SK-N-SH (cell line): ENCODE data around the gene SHISA8. TPM values are rescaled to one million over a fixed set of nuclear protein-coding genes. Genes with fewer than 3 reads are reported as not detected.

Source experiments
- CTCF ChIA-PET: fragments of 300-600, 350-600 bp; formaldehyde crosslinking; extraction: SDS; loops from one replicate; lab custom pipeline; 2021; lab: Yijun Ruan, JAX
- POLR2A ChIA-PET: fragments of 350-600 bp; sonication (Branson Sonifier 250); formaldehyde crosslinking; extraction: SDS; loops from one replicate; lab custom pipeline; 2020; ENCODE audit warnings: antibody characterized with exemption, inconsistent platforms; lab: Yijun Ruan, JAX
- DNase-seq: peaks from one replicate; pipeline ENCODE4 v3.0.0; 2012
- H2AFZ ChIP-seq: fragments of 200-600 bp; sonication (generic); 2 replicates; pipeline ENCODE4 v1.8.1; 2016; ENCODE audit warnings: antibody characterized with exemption, mild to moderate bottlenecking, low read depth
- H3F3A ChIP-seq: fragments of 200-600 bp; sonication (generic); replicated peaks from 2 replicates; pipeline ENCODE3; 2016; ENCODE audit warnings: antibody characterized with exemption, mild to moderate bottlenecking; ENCODE audit not compliant: insufficient read depth
- H3K27ac ChIP-seq, 2 experiments: fragments of 200-500 bp in 1 of 2; fragments of 200-600 bp in 1 of 2; sonication (Bioruptor generic) in 1 of 2; sonication (generic), shearing (Covaris generic) in 1 of 2; 2 replicates each; pipeline versions ENCODE4 v1.5.1 to v1.6.1; 2014 to 2016; ENCODE audit warnings: low read depth in 2 of 2, inconsistent platforms in 1 of 2, low read length in 1 of 2, mild to moderate bottlenecking in 1 of 2, mixed read lengths in 1 of 2
- H3K27me3 ChIP-seq: fragments of 200-600 bp; sonication (generic), shearing (Covaris generic); 2 replicates; pipeline ENCODE4 v1.6.1; 2016; ENCODE audit warnings: mixed run types; ENCODE audit not compliant: insufficient read depth
- H3K36me3 ChIP-seq, 2 experiments: fragments of 200-500 bp in 1 of 2; fragments of 200-600 bp in 1 of 2; sonication (Bioruptor generic) in 1 of 2; sonication (generic) in 1 of 2; replicated peaks in 1 of 2; 2 replicates each; pipeline versions ENCODE3 to v1.5.1; 2014 to 2016; ENCODE audit warnings: low read length in 1 of 2, mild to moderate bottlenecking in 1 of 2; ENCODE audit not compliant: insufficient read depth in 2 of 2, control insufficient read depth in 1 of 2
- H3K4me1 ChIP-seq, 2 experiments: fragments of 200-500 bp in 1 of 2; fragments of 200-600 bp in 1 of 2; sonication (Bioruptor generic) in 1 of 2; sonication (generic), shearing (Covaris generic) in 1 of 2; 2 replicates each; pipeline versions ENCODE4 v1.5.1 to v1.6.1; 2014 to 2016; ENCODE audit warnings: low read depth in 1 of 2, low read length in 1 of 2, mixed run types in 1 of 2; ENCODE audit not compliant: insufficient read depth in 2 of 2, control insufficient read depth in 1 of 2
- H3K4me2 ChIP-seq: fragments of 200-600 bp; sonication (generic), shearing (Covaris generic); 2 replicates; pipeline ENCODE4 v1.6.1; 2017; ENCODE audit warnings: mixed run types
- H3K4me3 ChIP-seq, 2 experiments: fragments of 200-500 bp in 1 of 2; fragments of 200-600 bp in 1 of 2; sonication (Bioruptor generic) in 1 of 2; sonication (generic), shearing (Covaris generic) in 1 of 2; 2 replicates each; pipeline versions ENCODE4 v1.5.1 to v1.8.1; 2014 to 2016; ENCODE audit warnings: low read depth in 2 of 2, inconsistent platforms in 1 of 2, low read length in 1 of 2, mild to moderate bottlenecking in 1 of 2, mixed read lengths in 1 of 2, moderate library complexity in 1 of 2
- H3K79me2 ChIP-seq: fragments of 200-600 bp; sonication (generic); 2 replicates; pipeline ENCODE4 v1.8.1; 2017; ENCODE audit warnings: mild to moderate bottlenecking; ENCODE audit not compliant: insufficient read depth
- H3K9ac ChIP-seq: fragments of 200-600 bp; sonication (generic); 2 replicates; pipeline ENCODE4 v1.6.1; 2017; ENCODE audit warnings: mixed run types
- H3K9me2 ChIP-seq: fragments of 200-600 bp; sonication (generic); 2 replicates; pipeline ENCODE4 v1.6.1; 2017; ENCODE audit warnings: mixed run types
- H3K9me3 ChIP-seq: fragments of 200-600 bp; sonication (generic); 2 replicates; pipeline ENCODE4 v1.6.1; 2017; ENCODE audit warnings: mixed run types, mild to moderate bottlenecking, moderate library complexity
- H4K20me1 ChIP-seq: fragments of 200-600 bp; sonication (generic); 2 replicates; pipeline ENCODE4 v1.6.1; 2017; ENCODE audit warnings: mild to moderate bottlenecking, mixed run types; ENCODE audit not compliant: insufficient read depth
- CHD2 ChIP-seq: fragments of 150-350 bp; IDR thresholded peaks from 2 replicates; pipeline ENCODE4 v1.6.1; 2018; ENCODE audit warnings: low read length; ENCODE audit not compliant: partially characterized antibody
- EZH2phosphoT487 ChIP-seq: fragments of 200-600 bp; sonication (generic); IDR thresholded peaks from 2 replicates; pipeline ENCODE4 v1.6.1; 2017; ENCODE audit warnings: low read depth, mixed run types, mild to moderate bottlenecking, antibody characterized with exemption, moderate library complexity, borderline replicate concordance
- FOXJ3 ChIP-seq: sonication (generic); formaldehyde crosslinking; IDR thresholded peaks from 2 replicates; pipeline ENCODE4 v1.5.1; 2020; ENCODE audit warnings: mild to moderate bottlenecking, missing genetic modification reagents
- FOXM1 ChIP-seq: IDR thresholded peaks from 2 replicates; pipeline ENCODE4 v1.4.0; 2012; ENCODE audit warnings: low read depth, mild to moderate bottlenecking
- IRF3 ChIP-seq: fragments of 150-350 bp; IDR thresholded peaks from 2 replicates; pipeline ENCODE4 v1.6.1; 2016; ENCODE audit warnings: mild to moderate bottlenecking, low read depth, low read length
- JUND ChIP-seq: IDR thresholded peaks from 2 replicates; pipeline ENCODE4 v1.4.0; 2012
- MAX ChIP-seq: IDR thresholded peaks from 2 replicates; pipeline ENCODE4 v1.4.0; 2012; ENCODE audit warnings: low read depth
- MEF2A ChIP-seq: IDR thresholded peaks from 2 replicates; pipeline ENCODE4 v1.4.0; 2012; ENCODE audit warnings: low read depth, borderline replicate concordance
- MXI1 ChIP-seq: IDR thresholded peaks from 2 replicates; pipeline ENCODE4 v1.6.1; 2012; ENCODE audit warnings: mild to moderate bottlenecking, low read depth, low read length, improper control_type of control experiment
- NFIC ChIP-seq: IDR thresholded peaks from 2 replicates; pipeline ENCODE4 v1.4.0; 2012; ENCODE audit warnings: borderline replicate concordance
- RCOR1 ChIP-seq: fragments of 150-350 bp; IDR thresholded peaks from 2 replicates; pipeline ENCODE4 v1.6.1; 2017; ENCODE audit warnings: antibody characterized with exemption, low read length
- RFX5 ChIP-seq: IDR thresholded peaks from 2 replicates; pipeline ENCODE4 v1.6.1; 2012; ENCODE audit warnings: mild to moderate bottlenecking, improper control_type of control experiment, low read length
- SIN3A ChIP-seq: IDR thresholded peaks from 2 replicates; pipeline ENCODE4 v1.6.1; 2012; ENCODE audit warnings: low read depth, mild to moderate bottlenecking, low read length, moderate library complexity, borderline replicate concordance
- USF1 ChIP-seq: IDR thresholded peaks from 2 replicates; pipeline ENCODE4 v1.4.0; 2012; ENCODE audit warnings: low read depth, borderline replicate concordance
- WGBS: methylation state at CpG from one replicate; pipeline ENCODE4 v1.1.6; 2017; ENCODE audit warnings: low lambda C conversion rate; 5-methylcytosine and 5-hydroxymethylcytosine counted together
- polyA plus RNA-seq, 3 experiments: library from polyadenylated mRNA; depleted of rRNA; stranded (reverse); fragments of >200 nt; gene quantifications; 2 replicates each; pipeline ENCODE4 v1.2.3, GENCODE V29; 2012
- TF ChIP-seq, protein P1 (sequence below): fragments of 200-600 bp; sonication (generic); IDR thresholded peaks from 2 replicates; pipeline ENCODE4 v1.6.1; 2017; ENCODE audit warnings: antibody characterized with exemption, mild to moderate bottlenecking, moderate library complexity
- TF ChIP-seq, protein P2 (sequence below): IDR thresholded peaks from 2 replicates; pipeline ENCODE4 v1.6.1; 2012; ENCODE audit warnings: mild to moderate bottlenecking, low read depth, low read length, moderate library complexity

SHISA8 gene
- polyA plus RNA-seq, 1 of the 3 experiments (the other 2 are of a cell fraction), result not detected

DNA sequence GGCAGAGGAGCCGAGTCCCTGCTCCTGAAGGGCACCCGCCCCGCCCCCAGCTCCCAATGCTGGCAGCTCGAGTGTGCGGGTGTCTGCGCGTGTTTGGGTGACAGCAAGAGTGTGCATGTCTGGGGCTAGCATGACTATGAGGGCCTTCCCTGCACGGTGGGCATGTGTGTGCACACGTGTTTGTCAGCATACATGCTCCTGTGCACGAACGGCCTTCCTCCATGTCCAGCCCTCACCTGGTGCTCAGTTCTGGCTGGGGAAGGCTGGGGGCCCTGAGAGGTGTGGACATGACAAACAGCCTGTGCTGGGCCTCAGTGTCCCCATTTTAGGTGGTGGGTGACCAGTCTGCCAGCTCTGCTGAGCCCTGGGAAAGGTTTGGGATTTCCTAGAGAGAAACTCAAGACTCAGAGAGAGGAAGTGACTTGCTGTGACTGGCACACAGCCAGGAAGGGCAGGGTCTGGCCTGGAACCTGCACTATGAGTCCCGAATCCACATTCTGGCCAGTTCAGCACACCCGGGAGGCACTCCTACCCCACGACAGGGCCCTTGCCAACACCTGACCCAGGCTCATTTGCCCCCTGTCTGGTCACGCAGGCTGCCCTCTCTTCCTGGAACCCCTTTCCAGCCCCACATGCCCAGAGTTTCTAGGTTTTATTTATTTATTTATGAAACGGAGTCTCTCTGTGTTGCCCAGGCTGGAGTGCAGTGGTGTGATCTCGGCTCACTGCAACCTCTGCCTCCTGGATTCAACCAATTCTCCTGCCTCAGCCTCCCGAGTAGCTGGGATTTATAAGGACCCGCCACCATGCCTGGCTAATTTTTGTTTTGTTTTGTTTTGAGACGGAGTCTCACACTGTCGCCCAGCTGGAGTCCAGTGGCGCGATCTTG lies 3.3 kb upstream of the SHISA8 start:
- no peaks in the 10 kb centered on the region for H3F3A ChIP-seq
- POLR2A ChIA-PET, result no interaction called here
- H3K27me3 ChIP-seq, result peaks cover 3% of the 10 kb centered on the region; the same call in 1 of the 2 replicates
- H2AFZ ChIP-seq, result no peak overlapping the region
- H3K27ac ChIP-seq, result no peak overlapping the region
- H4K20me1 ChIP-seq, result no peaks in the 10 kb centered on the region
- H3K9ac ChIP-seq, result no peak overlapping the region
- no peak overlapping the region for H3K4me2 ChIP-seq
- no peaks in the 10 kb centered on the region for H3K36me3 ChIP-seq
- no peak for TF ChIP-seq MEF2A
- TF ChIP-seq EZH2phosphoT487, result no peak
- peak; percentile 36; the same call in 1 of the 2 replicates for TF ChIP-seq NFIC
- TF ChIP-seq, all 33 proteins: peak for 1
- H3K9me2 ChIP-seq, result no peaks in the 10 kb centered on the region
- no peaks in the 10 kb centered on the region for H3K9me3 ChIP-seq
- H3K79me2 ChIP-seq, result no peaks in the 10 kb centered on the region
- no peak for DNase-seq
- CTCF ChIA-PET, result no interaction called here
- peaks cover 0 to 3% of the 10 kb centered on the region in 2 experiments; a peak in 2 of 4 replicates for H3K4me1 ChIP-seq
- no peak overlapping the region for H3K4me3 ChIP-seq
- 88% methylated on average over 9 of the region's 23 CpGs for WGBS

DNA sequence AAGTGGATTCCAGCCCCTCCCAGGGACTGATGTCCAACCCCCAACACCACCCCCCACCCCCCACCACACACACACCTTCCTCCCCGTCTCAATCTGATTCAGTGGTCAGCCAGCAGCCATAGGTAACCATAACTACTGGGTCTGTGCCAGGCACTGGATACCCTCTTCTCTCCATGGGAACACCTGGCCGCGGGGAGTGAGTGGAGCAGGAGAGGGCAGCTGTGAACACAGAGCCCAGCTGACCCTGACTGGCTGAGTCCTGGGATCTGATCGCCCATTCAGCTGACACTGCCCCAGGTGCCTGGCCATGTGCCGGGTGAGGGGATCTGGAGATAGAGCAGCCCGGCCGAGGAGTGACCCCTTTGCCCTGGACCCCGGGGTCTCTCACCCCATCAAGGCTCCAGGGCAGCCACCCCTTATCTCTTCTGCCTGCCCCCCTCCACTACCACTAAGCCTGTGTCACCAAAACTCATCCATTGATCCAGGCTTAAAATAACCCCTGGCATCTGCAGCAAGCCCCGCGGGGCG lies 2.6 kb upstream of the SHISA8 start:
- no peaks in the 10 kb centered on the region for H3K79me2 ChIP-seq
- TF ChIP-seq, protein P1, sequence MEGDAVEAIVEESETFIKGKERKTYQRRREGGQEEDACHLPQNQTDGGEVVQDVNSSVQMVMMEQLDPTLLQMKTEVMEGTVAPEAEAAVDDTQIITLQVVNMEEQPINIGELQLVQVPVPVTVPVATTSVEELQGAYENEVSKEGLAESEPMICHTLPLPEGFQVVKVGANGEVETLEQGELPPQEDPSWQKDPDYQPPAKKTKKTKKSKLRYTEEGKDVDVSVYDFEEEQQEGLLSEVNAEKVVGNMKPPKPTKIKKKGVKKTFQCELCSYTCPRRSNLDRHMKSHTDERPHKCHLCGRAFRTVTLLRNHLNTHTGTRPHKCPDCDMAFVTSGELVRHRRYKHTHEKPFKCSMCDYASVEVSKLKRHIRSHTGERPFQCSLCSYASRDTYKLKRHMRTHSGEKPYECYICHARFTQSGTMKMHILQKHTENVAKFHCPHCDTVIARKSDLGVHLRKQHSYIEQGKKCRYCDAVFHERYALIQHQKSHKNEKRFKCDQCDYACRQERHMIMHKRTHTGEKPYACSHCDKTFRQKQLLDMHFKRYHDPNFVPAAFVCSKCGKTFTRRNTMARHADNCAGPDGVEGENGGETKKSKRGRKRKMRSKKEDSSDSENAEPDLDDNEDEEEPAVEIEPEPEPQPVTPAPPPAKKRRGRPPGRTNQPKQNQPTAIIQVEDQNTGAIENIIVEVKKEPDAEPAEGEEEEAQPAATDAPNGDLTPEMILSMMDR, result no peak
- TF ChIP-seq SIN3A (no peak), IRF3 (no peak), MAX (no peak), MXI1 (no peak), FOXM1 (no peak), FOXJ3 (CRISPR knock-in tag) (no peak), JUND (no peak), CHD2 (no peak), USF1 (no peak), NFIC (no peak), RCOR1 (no peak), RFX5 (no peak)
- TF ChIP-seq, protein P2, sequence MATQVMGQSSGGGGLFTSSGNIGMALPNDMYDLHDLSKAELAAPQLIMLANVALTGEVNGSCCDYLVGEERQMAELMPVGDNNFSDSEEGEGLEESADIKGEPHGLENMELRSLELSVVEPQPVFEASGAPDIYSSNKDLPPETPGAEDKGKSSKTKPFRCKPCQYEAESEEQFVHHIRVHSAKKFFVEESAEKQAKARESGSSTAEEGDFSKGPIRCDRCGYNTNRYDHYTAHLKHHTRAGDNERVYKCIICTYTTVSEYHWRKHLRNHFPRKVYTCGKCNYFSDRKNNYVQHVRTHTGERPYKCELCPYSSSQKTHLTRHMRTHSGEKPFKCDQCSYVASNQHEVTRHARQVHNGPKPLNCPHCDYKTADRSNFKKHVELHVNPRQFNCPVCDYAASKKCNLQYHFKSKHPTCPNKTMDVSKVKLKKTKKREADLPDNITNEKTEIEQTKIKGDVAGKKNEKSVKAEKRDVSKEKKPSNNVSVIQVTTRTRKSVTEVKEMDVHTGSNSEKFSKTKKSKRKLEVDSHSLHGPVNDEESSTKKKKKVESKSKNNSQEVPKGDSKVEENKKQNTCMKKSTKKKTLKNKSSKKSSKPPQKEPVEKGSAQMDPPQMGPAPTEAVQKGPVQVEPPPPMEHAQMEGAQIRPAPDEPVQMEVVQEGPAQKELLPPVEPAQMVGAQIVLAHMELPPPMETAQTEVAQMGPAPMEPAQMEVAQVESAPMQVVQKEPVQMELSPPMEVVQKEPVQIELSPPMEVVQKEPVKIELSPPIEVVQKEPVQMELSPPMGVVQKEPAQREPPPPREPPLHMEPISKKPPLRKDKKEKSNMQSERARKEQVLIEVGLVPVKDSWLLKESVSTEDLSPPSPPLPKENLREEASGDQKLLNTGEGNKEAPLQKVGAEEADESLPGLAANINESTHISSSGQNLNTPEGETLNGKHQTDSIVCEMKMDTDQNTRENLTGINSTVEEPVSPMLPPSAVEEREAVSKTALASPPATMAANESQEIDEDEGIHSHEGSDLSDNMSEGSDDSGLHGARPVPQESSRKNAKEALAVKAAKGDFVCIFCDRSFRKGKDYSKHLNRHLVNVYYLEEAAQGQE, result no peak
- no peak overlapping the region for H3K4me2 ChIP-seq
- POLR2A ChIA-PET, result no interaction called here
- no peak overlapping the region for H3K27ac ChIP-seq
- no peaks in the 10 kb centered on the region for H4K20me1 ChIP-seq
- no peaks in the 10 kb centered on the region for H3F3A ChIP-seq
- H3K4me1 ChIP-seq, result peaks cover 0 to 3% of the 10 kb centered on the region in 2 experiments; a peak in 2 of 4 replicates
- H3K9me2 ChIP-seq, result no peaks in the 10 kb centered on the region
- H3K4me3 ChIP-seq, result no peak overlapping the region
- WGBS, result 11% methylated on average over 3 of the region's 11 CpGs
- H3K9me3 ChIP-seq, result no peaks in the 10 kb centered on the region
- CTCF ChIA-PET, result no interaction called here
- peaks cover 10% of the 10 kb centered on the region; the same call in 1 of the 2 replicates for H3K27me3 ChIP-seq
- H3K9ac ChIP-seq, result no peak overlapping the region
- no peak for DNase-seq
- no peaks in the 10 kb centered on the region for H3K36me3 ChIP-seq
- no peak overlapping the region for H2AFZ ChIP-seq
